Testis (tissue), 2 donors: Measurements from ENCODE around the gene EVA1B.

ENCODE experiments used
- POLR2A ChIP-seq: fragments of 450-650 bp; IDR thresholded peaks from one replicate; pipeline ENCODE4 v1.6.1; 2017; ENCODE audit warnings: antibody characterized with exemption, mild to moderate bottlenecking, moderate library complexity
- TF ChIP-seq, protein P1 (sequence below), 3 experiments: fragments of 450-650 bp in 2 of 3; fragments of 200-600 bp in 1 of 3; sonication (generic) in 1 of 3; IDR thresholded peaks; one replicate each; pipeline ENCODE4 v1.5.1; 2016 to 2019; ENCODE audit warnings: antibody characterized with exemption in 3 of 3, mild to moderate bottlenecking in 2 of 3, moderate library complexity in 1 of 3

DNA sequence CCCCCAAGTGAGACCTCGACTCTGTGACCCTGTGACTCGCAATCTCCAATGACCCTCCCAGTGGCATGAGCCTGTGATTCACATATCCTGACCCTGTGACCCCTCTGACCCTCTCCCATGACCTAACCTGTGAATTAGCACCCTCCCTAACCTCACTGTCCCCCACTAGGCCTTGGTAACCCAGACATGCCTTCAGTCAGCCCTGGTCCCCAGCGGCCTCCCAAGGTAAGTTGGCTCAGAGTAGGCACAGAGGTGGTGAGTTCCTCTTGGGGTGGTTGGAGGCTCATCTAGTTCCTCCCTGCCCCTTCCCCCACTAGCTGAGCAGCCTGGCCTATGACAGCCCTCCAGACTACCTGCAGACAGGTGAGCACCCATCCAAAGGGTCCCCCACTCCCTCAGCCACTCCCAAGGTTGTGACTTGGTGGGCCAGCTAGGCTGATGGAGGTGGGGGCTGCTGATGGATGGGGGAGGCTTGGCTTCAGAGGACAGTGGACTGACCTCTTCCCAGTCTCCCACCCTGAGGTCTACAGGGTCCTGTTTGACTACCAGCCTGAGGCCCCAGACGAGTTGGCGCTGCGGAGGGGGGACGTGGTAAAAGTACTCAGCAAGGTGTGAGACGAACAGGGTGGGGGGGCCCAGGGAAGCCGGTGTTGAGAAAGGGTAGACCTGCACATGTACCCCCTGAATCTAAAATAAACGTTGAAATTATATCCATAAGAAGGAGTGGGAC is 15.7 kb downstream of the EVA1B start:
- TF ChIP-seq, protein P1, sequence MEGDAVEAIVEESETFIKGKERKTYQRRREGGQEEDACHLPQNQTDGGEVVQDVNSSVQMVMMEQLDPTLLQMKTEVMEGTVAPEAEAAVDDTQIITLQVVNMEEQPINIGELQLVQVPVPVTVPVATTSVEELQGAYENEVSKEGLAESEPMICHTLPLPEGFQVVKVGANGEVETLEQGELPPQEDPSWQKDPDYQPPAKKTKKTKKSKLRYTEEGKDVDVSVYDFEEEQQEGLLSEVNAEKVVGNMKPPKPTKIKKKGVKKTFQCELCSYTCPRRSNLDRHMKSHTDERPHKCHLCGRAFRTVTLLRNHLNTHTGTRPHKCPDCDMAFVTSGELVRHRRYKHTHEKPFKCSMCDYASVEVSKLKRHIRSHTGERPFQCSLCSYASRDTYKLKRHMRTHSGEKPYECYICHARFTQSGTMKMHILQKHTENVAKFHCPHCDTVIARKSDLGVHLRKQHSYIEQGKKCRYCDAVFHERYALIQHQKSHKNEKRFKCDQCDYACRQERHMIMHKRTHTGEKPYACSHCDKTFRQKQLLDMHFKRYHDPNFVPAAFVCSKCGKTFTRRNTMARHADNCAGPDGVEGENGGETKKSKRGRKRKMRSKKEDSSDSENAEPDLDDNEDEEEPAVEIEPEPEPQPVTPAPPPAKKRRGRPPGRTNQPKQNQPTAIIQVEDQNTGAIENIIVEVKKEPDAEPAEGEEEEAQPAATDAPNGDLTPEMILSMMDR (IDR thresholded peaks at IDR 0.05) = no peak
- TF ChIP-seq POLR2A = no peak
